GM18907 (cell line): Measurements from ENCODE around the gene TMEM229B.

Experiments used
- ATAC-seq: cut with Tn5 transposase; IDR thresholded peaks from one replicate; pipeline ENCODE4 v1.9.1; 2021; ENCODE audit warnings: mild to moderate bottlenecking, moderate library complexity; ENCODE audit not compliant: unreplicated experiment

TMEM229B gene

GRCh38 chr14:67487937-67488893, at the start of gene TMEM229B:
Gene TMEM229B (minus strand): TSS chr14:67488721. CDS start chr14:67473923, 14,798 bp downstream.
- ATAC-seq = peak; percentile 86

- ATAC-seq = no peak
Measured at GRCh38 chr14:67537736-67538135, 49.2 kb upstream of the TMEM229B start.

GRCh38 chr14:67536087-67536486, 47.6 kb upstream of the TMEM229B start:
- no peak for ATAC-seq

- ATAC-seq = no peak
Measured at GRCh38 chr14:67533754-67534085, 45.2 kb upstream of the TMEM229B start.

GRCh38 chr14:67532998-67533753, 44.7 kb upstream of the TMEM229B start, which contains the start of gene PLEKHH1:
Gene PLEKHH1 (plus strand): TSS chr14:67533290. CDS start chr14:67541868, 8,578 bp downstream.
- ATAC-seq = peak; percentile 76

- no peak for ATAC-seq
Measured at GRCh38 chr14:67532606-67532997, 44.1 kb upstream of the TMEM229B start.

- ATAC-seq = no peak
Measured at GRCh38 chr14:67529947-67530935, 41.7 kb upstream of the TMEM229B start.

GRCh38 chr14:67528276-67528675, 39.8 kb upstream of the TMEM229B start:
- ATAC-seq = no peak

GRCh38 chr14:67527756-67528155, 39.2 kb upstream of the TMEM229B start:
- ATAC-seq = no peak

GRCh38 chr14:67526676-67527459, 38.3 kb upstream of the TMEM229B start:
- no peak for ATAC-seq

- ATAC-seq = no peak
Measured at GRCh38 chr14:67526181-67526580, 37.7 kb upstream of the TMEM229B start.

GRCh38 chr14:67525389-67525788, 36.9 kb upstream of the TMEM229B start:
- no peak for ATAC-seq

- no peak for ATAC-seq
Measured at GRCh38 chr14:67524634-67524963, 36.1 kb upstream of the TMEM229B start.

- no peak for ATAC-seq
Measured at GRCh38 chr14:67523764-67524633, 35.5 kb upstream of the TMEM229B start.

- no peak for ATAC-seq
Measured at GRCh38 chr14:67522270-67522669, 33.7 kb upstream of the TMEM229B start.

- no peak for ATAC-seq
Measured at GRCh38 chr14:67520482-67520881, 32.0 kb upstream of the TMEM229B start.

GRCh38 chr14:67519406-67519805, 30.9 kb upstream of the TMEM229B start:
- no peak for ATAC-seq

GRCh38 chr14:67517083-67517482, 28.6 kb upstream of the TMEM229B start:
- no peak for ATAC-seq

- no peak for ATAC-seq
Measured at GRCh38 chr14:67516676-67517075, 28.2 kb upstream of the TMEM229B start.
